ENCODE measurements around the gene THOC7. TPM values are rescaled to one million over a fixed set of nuclear protein-coding genes. Genes with fewer than 3 reads are reported as not detected.

THOC7 gene
- total RNA-seq, 1 experiment from 2014 or later: 53.0 TPM

- TF ChIP-seq AR (CRISPR knock-in tag; IDR thresholded peaks at IDR 0.05) (no peak), NR2C2 (CRISPR knock-in tag; IDR thresholded peaks at IDR 0.05) (no peak)
Measured at GRCh38 chr3:63851287-63851686, 12.3 kb downstream of the THOC7 start (continued).

GRCh38 chr3:63849175-63849574 lies 14.4 kb downstream of the THOC7 start:
- ChIA-PET CTCF (interaction anchor here (0.6 kb wide), 1 partner anchor 144 kb away, joined by 3 read pairs; no protein-coding TSS in a partner anchor), POLR2A (interaction anchor here (1.2 kb wide), 1 partner anchor 14 kb away, joined by 3 read pairs; no protein-coding TSS in a partner anchor)
- DNase-seq (ENCODE audit: low spot score): no peak
- Mint-ChIP-seq H3K36me3 (no peaks in the 10 kb centered on the region), H3K27ac (no peak overlapping the region; the same call in 1 of the 2 replicates), H3K27me3 (ENCODE audit: low read depth) (no peaks in the 10 kb centered on the region), H3K9me3 (no peaks in the 10 kb centered on the region), H3K4me3 (no peak overlapping the region), H3K4me1 (peaks cover 41% of the 10 kb centered on the region)
- peak; percentile 77 for ATAC-seq
- TF ChIP-seq NFATC4 (CRISPR knock-in tag; IDR thresholded peaks at IDR 0.05): no peak

- H3K4me3 Mint-ChIP-seq: peak overlapping the region; percentile 40; the same call in 1 of the 2 replicates
- no peak for DNase-seq (ENCODE audit: low spot score)
- H3K27me3 Mint-ChIP-seq (ENCODE audit: low read depth): no peaks in the 10 kb centered on the region
- H3K9me3 Mint-ChIP-seq: no peaks in the 10 kb centered on the region
- no peaks in the 10 kb centered on the region for H3K36me3 Mint-ChIP-seq
- peak; percentile 75 for ATAC-seq
- peaks cover 41% of the 10 kb centered on the region for H3K4me1 Mint-ChIP-seq
- H3K27ac Mint-ChIP-seq: peak overlapping the region; percentile 63
- ChIA-PET POLR2A (interaction anchor here (1.1 to 1.2 kb wide), 2 partner anchors 15 to 16 kb away, joined by 3 read pairs; no protein-coding TSS in a partner anchor), CTCF (no interaction called here)
- no peak for TF ChIP-seq CREB1 (CRISPR knock-in tag; IDR thresholded peaks at IDR 0.05)
- TF ChIP-seq PRDM15 (CRISPR knock-in tag; IDR thresholded peaks at IDR 0.05): no peak
- TF ChIP-seq ELF4 (CRISPR knock-in tag; IDR thresholded peaks at IDR 0.05; ENCODE audit: low read depth): no peak
- TF ChIP-seq ZNF532 (CRISPR knock-in tag; IDR thresholded peaks at IDR 0.05; ENCODE audit: borderline replicate concordance): no peak
- TF ChIP-seq IRF1 (CRISPR knock-in tag; IDR thresholded peaks at IDR 0.05): no peak
- TF ChIP-seq OVOL2 (CRISPR knock-in tag; IDR thresholded peaks at IDR 0.05; ENCODE audit: borderline replicate concordance): no peak
- no peak for TF ChIP-seq HMGXB4 (CRISPR knock-in tag; IDR thresholded peaks at IDR 0.05)
- TF ChIP-seq ZSCAN18 (CRISPR knock-in tag; IDR thresholded peaks at IDR 0.05): no peak
- no peak for TF ChIP-seq ZNF512 (CRISPR knock-in tag; IDR thresholded peaks at IDR 0.05; ENCODE audit: borderline replicate concordance)
- no peak for TF ChIP-seq TCF7 (CRISPR knock-in tag; IDR thresholded peaks at IDR 0.05; ENCODE audit: low read depth)
Measured at GRCh38 chr3:63847718-63848450, 15.7 kb downstream of the THOC7 start.
